Uterus (tissue), 4 donors: ENCODE data around the gene LYPD6B. TPM values are rescaled to one million over a fixed set of nuclear protein-coding genes. Genes with fewer than 3 reads are reported as not detected.

Source experiments
- DNase-seq, 2 donors: peaks; one replicate each; pipeline ENCODE4 v3.0.0-alpha.2; 2019 to 2020
- H3K27ac ChIP-seq, 2 donors: fragments of 200-600 bp; sonication (generic); 1 replicate in 1 of 2; 2 replicates in 1 of 2; pipeline ENCODE4 v1.5.1; 2016 to 2018
- H3K27me3 ChIP-seq, 2 donors: fragments of 200-600 bp; sonication (generic); one replicate each; pipeline ENCODE4 v1.5.1; 2018 to 2019; ENCODE audit warnings: control low read depth in 1 of 2
- H3K36me3 ChIP-seq, 2 donors: fragments of 200-600 bp; sonication (generic); one replicate each; pipeline ENCODE4 v1.5.1; 2019; ENCODE audit warnings: control low read depth in 1 of 2
- H3K4me1 ChIP-seq, 2 donors: fragments of 200-600 bp; sonication (generic); one replicate each; pipeline ENCODE4 v1.5.1; 2018 to 2019; ENCODE audit warnings: control low read depth in 1 of 2
- H3K4me3 ChIP-seq, 2 donors: fragments of 200-600 bp; sonication (generic); 1 replicate in 1 of 2; 2 replicates in 1 of 2; pipeline ENCODE4 v1.5.1; 2018 to 2019; ENCODE audit warnings: mild to moderate bottlenecking in 1 of 2
- H3K9me3 ChIP-seq, 2 donors: fragments of 200-600 bp; sonication (generic); one replicate each; pipeline ENCODE4 v1.5.1; 2019; ENCODE audit warnings: control low read depth in 1 of 2
- POLR2A ChIP-seq, 2 donors: fragments of 450-650 bp; IDR thresholded peaks; one replicate each; pipeline ENCODE4 v1.6.1; 2016; ENCODE audit warnings: antibody characterized with exemption in 2 of 2, mild to moderate bottlenecking in 1 of 2, moderate library complexity in 1 of 2
- intact Hi-C: fragments of 100-400 bp; cut with DNase I; formaldehyde crosslinking; loops from one replicate; pipeline ENCODE4 v1.15.1; 2023; ENCODE audit warnings: low total_unique reads
- total RNA-seq, 4 donors: library from RNA; depleted of rRNA in 3 of 4; stranded (reverse); fragments of >200 nt in 3 of 4; gene quantifications; one replicate each; pipeline versions ENCODE4 v1.1.0 to v1.2.4, GENCODE V29; 2014 to 2023
- TF ChIP-seq, protein P1 (sequence below), 4 experiments: fragments of 200-600 bp in 2 of 4; fragments of 450-650 bp in 2 of 4; sonication (generic) in 2 of 4; IDR thresholded peaks; one replicate each; pipeline ENCODE4 v1.5.1; 2016 to 2019; ENCODE audit warnings: antibody characterized with exemption in 4 of 4, mild to moderate bottlenecking in 2 of 4, moderate library complexity in 1 of 4
- donor health status: DM: yes; HTN: yes; CAD: no.

LYPD6B gene
- total RNA-seq, 4 donors from 2014 or later, result 0.27 to 9.8 TPM; not detected in 2

DNA sequence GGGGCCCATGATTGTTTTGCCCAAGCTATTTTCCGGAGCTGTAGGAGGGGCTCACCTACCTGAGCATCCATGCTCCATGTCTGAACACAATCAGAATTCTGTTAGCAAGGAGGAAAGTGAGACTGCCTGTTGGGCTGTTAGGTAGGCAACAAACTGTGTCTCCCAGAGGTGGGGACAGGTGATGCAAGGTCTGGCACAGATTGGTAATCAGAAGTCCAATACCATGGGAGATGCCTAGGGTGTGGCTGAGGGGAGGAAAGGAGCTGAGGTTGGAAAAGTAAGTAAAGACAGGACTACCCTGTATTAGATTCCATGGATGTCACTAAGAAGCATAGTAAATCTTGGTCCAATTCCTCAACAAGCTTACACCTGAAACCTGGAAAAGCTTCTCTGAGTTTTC, 3.0 kb downstream of the LYPD6B start:
- TF ChIP-seq, protein P1, sequence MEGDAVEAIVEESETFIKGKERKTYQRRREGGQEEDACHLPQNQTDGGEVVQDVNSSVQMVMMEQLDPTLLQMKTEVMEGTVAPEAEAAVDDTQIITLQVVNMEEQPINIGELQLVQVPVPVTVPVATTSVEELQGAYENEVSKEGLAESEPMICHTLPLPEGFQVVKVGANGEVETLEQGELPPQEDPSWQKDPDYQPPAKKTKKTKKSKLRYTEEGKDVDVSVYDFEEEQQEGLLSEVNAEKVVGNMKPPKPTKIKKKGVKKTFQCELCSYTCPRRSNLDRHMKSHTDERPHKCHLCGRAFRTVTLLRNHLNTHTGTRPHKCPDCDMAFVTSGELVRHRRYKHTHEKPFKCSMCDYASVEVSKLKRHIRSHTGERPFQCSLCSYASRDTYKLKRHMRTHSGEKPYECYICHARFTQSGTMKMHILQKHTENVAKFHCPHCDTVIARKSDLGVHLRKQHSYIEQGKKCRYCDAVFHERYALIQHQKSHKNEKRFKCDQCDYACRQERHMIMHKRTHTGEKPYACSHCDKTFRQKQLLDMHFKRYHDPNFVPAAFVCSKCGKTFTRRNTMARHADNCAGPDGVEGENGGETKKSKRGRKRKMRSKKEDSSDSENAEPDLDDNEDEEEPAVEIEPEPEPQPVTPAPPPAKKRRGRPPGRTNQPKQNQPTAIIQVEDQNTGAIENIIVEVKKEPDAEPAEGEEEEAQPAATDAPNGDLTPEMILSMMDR (IDR thresholded peaks at IDR 0.05), result no peak
- no peak for TF ChIP-seq POLR2A (IDR thresholded peaks at IDR 0.05)
- Histone ChIP-seq H3K27me3 (no peaks in the 10 kb centered on the region), H3K9me3 (no peaks in the 10 kb centered on the region), H3K4me3 (no peak overlapping the region), H3K4me1 (no peaks in the 10 kb centered on the region), H3K36me3 (no peaks in the 10 kb centered on the region), H3K27ac (no peak overlapping the region)
- DNase-seq, result no peak
- intact Hi-C loops, result no loop called here

DNA sequence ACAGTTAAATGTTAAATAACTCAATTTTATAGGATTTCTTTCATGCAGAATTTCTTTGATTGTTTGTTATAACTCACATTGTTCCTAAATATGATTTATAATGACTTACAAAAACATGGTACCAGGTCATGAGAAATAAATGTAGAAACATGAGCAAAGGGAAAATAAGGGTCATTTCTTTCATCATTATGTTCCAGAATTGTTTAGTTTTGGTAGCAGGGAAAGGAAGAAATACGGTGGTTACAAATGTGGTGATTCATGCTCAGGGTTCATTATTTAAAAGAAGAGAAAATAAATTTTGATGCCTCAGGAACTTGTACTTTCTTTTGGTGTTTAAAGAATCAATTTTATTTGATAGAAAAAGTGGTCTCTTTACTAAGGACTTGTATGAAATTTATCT, 4.4 kb downstream of the LYPD6B start:
- Histone ChIP-seq H3K4me3 (no peak overlapping the region), H3K9me3 (peaks cover 2 to 3% of the 10 kb centered on the region in 2 donors), H3K27ac (no peak overlapping the region), H3K4me1 (no peaks in the 10 kb centered on the region), H3K27me3 (no peaks in the 10 kb centered on the region), H3K36me3 (no peaks in the 10 kb centered on the region)
- DNase-seq, result no peak
- TF ChIP-seq, protein P1 (IDR thresholded peaks at IDR 0.05), result no peak
- no peak for TF ChIP-seq POLR2A (IDR thresholded peaks at IDR 0.05)
- intact Hi-C loops, result no loop called here

DNA sequence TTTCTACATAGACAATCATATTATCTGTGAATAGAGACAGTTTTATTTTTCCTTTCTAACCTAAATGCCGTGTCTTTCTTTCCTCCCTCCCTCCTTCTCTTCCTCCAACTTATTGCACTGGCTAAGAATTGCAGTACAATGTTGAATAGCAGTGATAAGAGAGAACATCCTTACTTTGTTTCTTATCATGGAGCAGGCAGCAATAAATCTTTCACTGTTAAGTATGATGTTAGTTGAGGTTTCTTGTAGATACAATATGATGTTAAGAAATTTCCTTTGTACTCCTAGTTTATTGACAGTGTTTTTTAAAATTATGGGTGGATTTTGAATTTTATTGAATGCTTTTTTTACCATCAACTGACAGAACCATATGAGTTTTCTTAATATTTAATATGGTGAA, 6.0 kb downstream of the LYPD6B start:
- peaks cover 3% of the 10 kb centered on the region in 2 donors for H3K9me3 ChIP-seq
- intact Hi-C loops, result no loop called here
- TF ChIP-seq, protein P1 (IDR thresholded peaks at IDR 0.05), result no peak
- no peak for TF ChIP-seq POLR2A (IDR thresholded peaks at IDR 0.05)
- H3K27me3 ChIP-seq, result no peaks in the 10 kb centered on the region
- no peak for DNase-seq
- H3K4me3 ChIP-seq, result no peak overlapping the region
- no peaks in the 10 kb centered on the region for H3K4me1 ChIP-seq
- no peak overlapping the region for H3K27ac ChIP-seq
- H3K36me3 ChIP-seq, result no peaks in the 10 kb centered on the region

DNA sequence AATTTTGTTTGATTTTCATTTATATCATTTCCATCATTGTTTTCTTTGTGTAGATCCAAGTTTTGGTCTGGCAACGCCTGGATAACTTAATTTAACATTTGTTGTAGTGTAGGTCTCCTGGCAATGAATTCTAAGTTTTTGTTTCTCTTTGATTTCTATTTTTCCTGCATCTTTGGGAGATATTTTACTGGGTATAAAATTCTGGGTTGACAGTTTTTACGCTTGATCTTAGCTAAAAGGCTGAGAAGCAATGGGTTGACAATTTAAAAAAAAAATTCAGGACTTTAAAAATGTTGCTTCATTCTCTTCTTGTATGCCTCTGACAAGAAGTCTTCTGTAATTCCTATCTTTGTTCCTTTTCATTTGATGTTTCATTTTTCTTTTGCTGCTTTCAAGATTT, 8.6 kb downstream of the LYPD6B start:
- TF ChIP-seq, protein P1 (IDR thresholded peaks at IDR 0.05), result no peak
- TF ChIP-seq POLR2A (IDR thresholded peaks at IDR 0.05), result no peak
- Histone ChIP-seq H3K27me3 (no peaks in the 10 kb centered on the region), H3K27ac (no peak overlapping the region), H3K4me3 (no peak overlapping the region), H3K4me1 (no peaks in the 10 kb centered on the region), H3K36me3 (no peaks in the 10 kb centered on the region), H3K9me3 (peaks cover 3% of the 10 kb centered on the region in 2 donors)
- intact Hi-C loops, result no loop called here
- DNase-seq, result no peak

DNA sequence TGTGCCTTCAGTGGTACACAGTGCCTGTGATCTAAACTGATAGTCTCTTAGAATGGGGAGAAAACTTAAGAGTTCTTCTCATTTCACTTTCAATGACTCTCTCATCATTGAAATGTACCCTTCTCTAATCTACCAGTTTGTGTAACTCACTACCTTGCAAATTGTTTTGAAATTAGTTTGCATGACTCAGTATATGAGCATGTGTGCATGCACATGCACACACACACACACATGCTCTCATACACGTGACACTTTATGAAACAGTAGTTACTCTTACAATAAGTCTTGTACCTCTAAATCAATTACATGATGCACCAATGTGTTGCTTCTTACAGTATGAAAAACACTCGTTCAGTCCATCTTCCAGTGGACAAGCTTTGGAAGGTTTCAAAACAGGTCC, 10.6 kb downstream of the LYPD6B start:
- Histone ChIP-seq H3K9me3 (peaks cover 3% of the 10 kb centered on the region in 2 donors), H3K27me3 (no peaks in the 10 kb centered on the region), H3K27ac (no peak overlapping the region), H3K4me1 (no peaks in the 10 kb centered on the region), H3K36me3 (no peaks in the 10 kb centered on the region), H3K4me3 (no peak overlapping the region)
- intact Hi-C loops, result no loop called here
- TF ChIP-seq, protein P1 (IDR thresholded peaks at IDR 0.05), result no peak
- no peak for TF ChIP-seq POLR2A (IDR thresholded peaks at IDR 0.05)
- no peak for DNase-seq
